ENCODE data around the gene NAT9.

The NAT9 gene

DNA sequence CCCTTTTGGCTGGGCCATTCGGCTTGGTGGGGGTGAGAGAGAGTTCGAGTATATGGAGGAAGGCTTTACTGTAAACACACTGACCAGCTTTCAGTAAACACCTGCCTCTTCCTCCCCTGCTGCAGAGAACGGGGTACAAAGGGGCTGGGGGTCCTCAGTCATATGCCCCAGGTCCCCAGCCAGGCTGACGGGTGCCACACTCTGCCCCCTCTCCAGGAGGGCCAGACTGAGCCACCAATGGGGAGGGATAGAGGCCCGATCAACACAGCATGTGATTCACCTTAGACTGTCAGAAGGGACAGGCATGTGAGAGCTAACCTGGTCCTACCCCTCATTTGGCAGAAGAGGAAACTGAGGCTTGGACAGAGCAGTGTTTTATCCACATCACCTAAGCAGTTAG, 14.7 kb downstream of the NAT9 start:
- no peak for DNase-seq (ENCODE audit: low read depth in 2 of 2)

DNA sequence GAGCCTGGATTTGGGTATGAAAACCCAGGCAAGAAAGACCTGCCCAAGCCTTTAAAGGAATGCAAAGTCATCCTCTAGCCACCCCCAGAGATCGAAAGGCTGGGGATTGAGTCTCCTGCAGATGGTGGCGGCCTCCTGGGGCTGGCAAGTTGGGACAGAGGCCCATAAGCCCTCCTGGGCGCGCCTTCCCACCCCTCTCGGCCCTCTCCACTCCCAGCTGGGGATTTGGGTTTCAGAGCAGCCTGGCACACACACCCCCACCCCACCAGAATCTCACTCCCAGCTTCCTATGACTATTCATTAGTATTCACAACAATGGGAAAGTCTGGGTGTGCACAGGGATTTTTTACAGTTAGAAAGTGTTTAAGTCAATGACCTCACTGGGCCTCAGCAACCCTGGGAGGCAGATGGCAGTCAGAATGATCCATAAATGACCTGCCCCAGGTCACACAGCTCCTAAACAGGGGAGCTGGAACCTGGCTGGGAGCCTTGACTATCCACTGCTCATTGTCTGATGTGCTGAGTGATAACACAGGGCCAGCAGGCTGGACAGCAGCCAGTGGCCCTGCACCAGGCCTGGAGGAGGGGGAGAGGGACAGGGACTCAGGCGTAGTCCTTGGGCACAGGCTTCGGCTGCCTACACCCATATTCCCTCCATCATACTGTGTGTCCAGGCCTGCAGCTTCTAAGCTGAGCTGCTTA, 15.6 kb downstream of the NAT9 start:
- no peak for DNase-seq (ENCODE audit: low read depth in 2 of 2)

DNA sequence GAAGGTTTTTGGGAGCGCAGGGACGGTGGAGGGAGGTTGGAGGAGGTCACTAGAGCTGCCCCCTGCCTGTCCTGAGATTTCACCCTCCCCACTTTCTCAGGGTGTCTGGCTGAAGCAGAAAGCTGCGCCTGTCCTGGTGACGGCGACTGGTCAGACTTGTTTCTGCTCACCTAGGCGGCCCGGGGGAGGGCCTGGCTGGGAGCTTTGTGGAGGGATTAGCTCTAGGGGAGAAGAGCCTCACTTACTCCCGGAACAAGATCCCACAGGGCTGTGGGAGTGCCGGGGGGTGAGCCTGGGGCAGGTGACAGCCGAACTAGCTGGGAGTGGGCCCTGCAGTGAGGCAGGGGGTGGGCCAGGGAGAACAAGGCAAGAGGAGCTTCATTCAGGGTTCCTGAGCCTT, 16.2 kb downstream of the NAT9 start:
- no peak for DNase-seq (ENCODE audit: low read depth in 2 of 2)

DNA sequence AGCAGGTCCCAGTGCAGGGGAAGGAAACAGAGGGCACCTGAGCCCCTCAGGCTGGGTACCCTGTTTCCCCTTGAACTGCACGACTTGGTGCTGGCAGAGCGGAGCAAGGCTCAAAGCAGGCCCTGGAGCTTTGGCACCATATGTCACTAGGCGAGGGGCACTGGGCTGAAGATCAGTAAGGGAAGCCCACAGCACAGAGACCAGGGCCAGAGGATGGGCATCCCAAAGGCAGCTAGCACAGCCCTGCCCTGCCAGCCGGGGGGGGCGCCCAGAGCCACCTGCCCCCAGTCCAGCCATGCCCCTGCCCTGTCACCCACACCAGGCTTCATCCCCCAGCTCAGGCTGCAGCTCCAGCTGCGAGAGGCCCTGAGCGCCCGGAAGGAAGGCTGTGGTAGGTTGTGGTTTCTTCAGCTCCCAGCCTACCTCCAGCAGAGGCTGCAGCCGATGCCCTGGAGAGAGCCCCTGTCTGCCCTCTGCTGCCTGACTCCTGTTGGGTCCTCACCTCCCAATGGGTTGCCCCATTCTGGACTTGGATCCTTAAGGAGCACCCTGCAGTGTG, 16.8 kb downstream of the NAT9 start:
- DNase-seq (ENCODE audit: low read depth in 2 of 2): no peak

DNA sequence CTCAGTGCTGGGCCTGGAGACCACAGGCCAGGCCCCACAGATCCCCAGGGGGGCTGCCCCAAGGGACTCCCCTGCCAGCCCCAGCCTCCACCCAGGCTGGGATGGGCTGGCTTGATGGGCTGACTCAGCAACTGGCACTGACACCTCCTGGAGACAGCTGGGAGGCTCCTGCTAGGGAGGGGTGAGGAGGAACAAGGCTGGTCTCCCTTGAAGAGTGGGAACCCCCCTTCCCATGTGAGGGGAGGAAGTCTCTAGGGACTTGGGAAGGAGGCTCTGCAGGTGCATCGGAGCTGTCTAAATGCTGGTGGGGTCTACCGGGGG, 17.3 kb downstream of the NAT9 start:
- no peak for DNase-seq (ENCODE audit: low read depth in 2 of 2)

DNA sequence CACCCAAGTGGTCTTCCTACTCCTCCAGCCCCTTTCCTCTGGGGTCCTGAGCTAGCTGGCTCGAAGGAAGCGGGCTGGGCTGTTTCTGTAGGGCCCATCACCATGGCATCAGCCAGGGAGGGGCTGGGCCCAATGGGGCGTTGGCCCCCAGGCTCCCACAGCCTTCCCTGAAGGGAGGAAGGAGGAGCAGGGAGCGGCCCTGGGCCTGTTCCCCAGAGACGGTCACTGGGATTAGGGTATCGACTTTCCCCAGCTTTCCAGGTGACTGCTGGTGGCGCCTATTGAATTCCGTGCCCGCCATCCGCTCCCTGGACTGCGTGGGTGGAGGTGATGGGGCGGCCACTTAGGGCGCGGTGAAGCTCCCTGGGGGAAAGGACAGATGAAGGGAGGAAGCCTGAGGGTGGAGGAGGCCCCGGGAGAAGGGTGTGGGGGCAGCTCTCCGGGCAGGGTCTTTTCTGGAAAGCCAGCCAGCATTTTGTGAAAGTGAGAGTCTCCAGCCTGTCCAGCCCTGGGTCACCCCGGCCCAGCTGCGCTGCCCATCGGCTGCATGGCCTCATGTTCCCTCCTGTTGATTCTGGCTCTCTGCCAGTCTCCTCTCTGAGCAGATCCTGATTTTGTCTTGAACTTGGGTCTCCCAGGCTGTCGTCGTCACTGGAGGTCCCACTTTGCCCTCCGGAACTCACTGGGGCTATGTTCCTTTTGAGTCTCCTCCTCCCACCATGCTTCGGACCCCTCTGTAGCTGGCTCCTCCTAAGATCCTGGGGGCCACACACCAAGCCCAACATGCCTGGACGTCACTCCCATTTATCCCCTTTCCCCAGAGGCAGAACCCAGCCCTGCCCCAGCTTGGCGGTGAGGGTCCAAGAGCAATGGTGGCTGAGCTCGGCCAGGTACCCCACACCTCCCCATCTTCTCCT, 18.0 kb downstream of the NAT9 start:
- no peak for DNase-seq (ENCODE audit: low read depth in 2 of 2)

DNA sequence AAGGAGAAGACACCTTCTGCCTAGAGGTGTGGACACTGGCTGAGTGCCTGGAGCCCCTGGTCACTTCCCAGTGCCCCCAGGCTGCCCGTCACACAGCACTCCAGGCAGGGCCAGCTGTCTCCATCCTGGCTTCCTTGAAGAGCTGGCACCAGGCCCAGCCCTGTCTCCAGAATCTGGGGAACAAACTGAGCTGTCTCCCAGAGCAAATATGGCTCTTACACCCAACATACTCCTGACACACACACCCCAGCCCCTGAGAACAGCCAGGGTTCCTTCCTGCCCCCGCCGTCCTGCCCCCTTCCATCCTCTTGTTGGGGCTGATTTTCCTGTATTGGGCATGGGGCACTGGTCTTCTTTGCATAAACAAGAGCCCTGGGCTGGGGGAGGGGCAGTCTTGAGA, 18.6 kb downstream of the NAT9 start:
- DNase-seq (ENCODE audit: low read depth in 2 of 2): no peak

DNA sequence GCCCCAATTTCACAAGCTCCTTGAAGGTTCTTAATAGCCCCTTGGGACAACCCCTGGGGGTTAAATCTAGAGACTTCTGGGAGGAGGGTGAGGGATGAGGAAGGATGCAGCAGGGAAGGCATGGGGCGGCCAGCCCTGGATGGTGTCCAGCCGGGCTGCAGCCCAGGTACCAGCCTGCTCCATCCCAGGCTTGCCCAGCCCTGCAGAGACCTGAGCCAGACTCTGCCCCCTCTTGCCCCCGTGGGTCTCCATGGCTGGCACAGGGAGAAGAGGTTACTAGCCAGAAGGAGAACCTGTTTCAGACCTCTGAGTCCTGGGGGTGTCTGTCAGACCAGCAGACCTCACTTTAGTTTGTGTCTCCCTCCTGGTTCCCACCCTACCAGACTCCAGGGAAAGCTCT, 19.3 kb downstream of the NAT9 start:
- DNase-seq (ENCODE audit: low read depth in 2 of 2): no peak

DNA sequence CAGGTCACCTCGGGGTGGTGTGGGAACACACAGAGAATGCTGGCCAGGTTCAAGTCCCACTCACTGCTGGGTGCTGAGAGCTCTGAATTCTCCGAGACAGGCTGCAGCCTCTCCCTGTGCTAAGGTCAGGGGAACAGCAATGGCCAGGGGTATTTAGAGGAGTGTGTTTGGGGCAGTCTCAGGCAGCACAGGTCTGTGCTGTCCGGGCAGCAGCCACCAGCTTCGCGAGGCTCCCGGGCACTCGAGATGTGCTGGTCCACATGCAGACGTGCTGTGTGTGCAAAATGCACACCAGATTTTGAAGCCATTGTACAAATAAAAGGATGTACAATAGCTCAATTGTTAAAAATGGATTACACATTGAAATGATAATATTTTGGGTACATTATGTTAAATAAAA, 20.6 kb downstream of the NAT9 start:
- DNase-seq (ENCODE audit: low read depth in 2 of 2): no peak

DNA sequence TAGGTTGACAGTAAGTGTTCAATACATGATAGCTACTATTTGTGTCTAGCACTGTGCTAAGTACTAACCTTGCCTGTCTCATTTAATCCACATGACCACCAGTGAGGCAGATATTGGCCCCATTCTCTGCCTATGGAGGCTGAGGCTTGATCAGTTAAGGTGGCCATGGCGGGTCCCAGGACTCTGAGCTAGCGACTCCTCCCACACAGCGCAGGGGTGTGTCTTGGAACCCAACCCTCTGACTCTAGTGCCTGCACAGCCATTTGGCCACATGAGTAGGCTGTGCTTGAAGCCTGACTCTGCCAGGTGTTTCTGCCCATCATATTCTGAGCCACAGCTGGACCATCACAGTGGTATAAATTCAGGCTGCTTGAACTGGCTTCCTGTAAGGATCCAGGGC, 21.3 kb downstream of the NAT9 start:
- no peak for DNase-seq (ENCODE audit: low read depth in 2 of 2)

DNA sequence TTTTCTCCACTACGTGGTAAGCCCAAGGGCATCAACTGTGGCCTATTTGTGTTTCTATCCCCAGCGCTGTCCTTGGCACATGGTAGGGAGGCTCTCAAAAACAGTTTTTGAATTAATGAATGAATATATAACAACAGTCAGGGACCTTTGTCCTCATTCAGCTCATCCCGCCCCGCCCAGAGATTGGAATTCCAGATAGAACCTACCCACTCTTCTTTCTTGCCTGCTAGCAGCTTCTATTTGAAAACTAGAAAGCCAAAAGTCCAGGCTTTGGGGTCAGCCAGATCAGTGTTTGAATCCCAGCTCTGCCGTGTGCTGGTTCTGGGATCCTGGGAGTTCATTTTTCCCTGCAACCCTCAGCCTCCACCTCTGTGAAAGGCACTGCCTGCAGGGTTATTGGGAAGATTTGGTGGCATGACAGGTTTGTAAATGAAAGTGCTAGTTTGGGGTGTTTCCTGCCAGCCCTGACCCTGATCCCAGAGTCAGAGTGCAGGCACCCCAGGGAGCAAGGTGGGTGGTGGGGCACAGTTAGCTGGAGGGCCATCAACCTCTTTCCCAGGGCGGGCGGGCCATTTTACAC, 23.2 kb downstream of the NAT9 start:
- no peak for DNase-seq (ENCODE audit: low read depth in 2 of 2)

DNA sequence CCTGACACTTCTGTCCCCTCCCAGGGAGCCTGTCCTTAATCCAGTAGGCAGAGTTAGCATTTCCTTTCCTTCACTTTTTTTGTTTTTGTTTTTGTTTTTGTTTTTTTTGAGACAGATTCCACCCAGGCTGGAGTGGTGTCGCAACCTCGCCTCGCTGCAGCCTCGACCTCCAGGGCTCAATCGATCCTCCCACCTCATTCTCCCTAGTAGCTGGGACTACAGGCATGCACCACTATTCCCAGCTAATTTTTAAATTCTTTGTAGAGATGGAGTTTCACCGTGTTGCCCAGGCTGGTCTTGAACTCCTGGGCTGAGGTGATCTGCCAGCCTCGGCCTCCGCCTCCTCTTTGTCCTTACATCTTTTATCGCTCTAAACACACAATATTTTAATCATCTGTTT, 23.7 kb downstream of the NAT9 start:
- no peak for DNase-seq (ENCODE audit: low read depth in 2 of 2)

DNA sequence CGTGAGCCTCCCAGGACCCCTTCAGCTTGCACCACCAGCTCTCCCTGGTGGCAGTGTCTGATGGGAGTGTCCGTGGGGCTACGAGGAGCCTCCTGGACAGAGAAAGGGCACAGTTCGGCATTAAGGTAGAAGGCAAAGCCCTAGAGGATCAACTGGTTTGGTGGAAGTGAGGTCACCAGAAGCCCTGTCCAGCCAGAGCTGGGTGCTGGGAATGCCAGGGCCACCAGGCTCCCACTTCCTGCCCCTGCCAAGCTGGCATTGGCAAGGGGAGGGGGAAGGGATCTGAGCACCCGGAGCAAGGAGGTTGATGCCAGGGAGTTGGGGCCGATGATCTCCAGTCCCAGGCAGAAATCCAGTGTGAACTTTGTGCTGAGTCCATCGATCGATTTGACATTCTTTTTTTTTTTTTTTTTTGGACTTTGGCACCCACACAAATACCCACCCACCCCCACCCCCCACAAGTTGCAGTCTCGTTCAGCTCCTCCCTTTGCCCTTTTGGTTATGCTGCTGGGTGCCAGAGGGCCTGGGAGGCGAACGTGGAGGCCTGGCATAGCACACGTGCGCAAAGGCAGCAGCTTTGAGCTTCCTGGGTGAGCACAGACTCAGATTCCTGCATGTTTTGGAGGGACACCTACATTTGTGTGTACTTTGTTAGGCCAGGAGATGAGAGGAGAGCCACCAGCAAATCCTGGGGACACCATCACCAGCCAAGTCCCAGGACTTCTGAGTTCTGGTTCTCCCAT, 25.6 kb downstream of the NAT9 start:
- no peak for DNase-seq (ENCODE audit: low read depth in 2 of 2)

DNA sequence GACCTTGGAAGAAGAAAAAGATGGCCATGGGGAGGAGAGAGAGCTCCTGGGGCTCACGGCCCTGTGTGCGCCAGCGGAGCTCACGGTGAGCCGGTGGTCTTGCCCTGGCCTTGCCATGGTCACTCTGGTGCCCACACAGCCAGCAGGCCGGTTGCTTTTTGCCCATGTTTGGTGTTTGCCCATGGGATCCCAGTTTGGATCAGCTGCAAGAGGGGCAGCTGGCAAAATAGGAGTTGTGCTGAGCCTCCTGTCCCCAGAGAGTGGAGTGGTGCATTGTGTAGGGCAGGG, 26.2 kb downstream of the NAT9 start:
- DNase-seq (ENCODE audit: low read depth in 2 of 2): no peak

DNA sequence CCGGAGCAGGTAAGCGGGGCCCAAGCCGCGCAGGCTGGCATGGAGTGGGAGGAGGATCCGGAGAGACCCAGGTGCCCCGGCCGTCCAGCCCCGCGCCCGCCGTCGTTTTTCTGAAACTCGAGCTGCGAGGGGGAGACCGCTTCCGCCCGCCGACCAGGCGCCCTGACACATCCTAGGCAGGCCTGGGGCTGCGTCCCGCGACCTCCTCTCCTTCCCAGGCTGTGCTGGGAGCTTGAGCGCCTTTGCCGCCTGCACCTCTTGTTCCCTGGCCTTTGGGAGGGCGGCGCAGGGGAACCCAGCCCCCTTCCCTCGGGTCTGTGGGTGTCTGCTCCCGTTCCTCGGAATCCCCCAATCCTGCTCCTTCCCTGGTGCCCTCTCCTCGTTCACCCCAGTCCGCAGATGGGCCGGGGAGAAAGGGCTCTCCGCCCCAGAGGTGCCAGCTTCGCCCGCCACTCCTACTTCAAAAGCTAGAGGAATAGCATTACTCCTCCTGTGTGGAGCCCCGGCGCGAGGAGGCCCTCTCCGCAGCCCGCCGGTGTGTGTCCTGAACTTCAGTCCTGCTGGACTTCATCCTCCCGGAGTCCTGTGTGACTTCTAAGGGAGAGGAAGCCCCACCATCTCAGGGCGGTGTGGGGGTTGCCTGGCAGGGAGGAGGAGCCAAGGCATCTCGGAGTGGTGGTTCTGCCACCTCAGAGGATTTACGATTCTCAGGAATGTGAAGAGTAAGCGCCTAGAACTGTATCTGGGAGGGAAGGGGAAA, 26.7 kb downstream of the NAT9 start:
- DNase-seq (ENCODE audit: low read depth in 2 of 2): no peak

DNA sequence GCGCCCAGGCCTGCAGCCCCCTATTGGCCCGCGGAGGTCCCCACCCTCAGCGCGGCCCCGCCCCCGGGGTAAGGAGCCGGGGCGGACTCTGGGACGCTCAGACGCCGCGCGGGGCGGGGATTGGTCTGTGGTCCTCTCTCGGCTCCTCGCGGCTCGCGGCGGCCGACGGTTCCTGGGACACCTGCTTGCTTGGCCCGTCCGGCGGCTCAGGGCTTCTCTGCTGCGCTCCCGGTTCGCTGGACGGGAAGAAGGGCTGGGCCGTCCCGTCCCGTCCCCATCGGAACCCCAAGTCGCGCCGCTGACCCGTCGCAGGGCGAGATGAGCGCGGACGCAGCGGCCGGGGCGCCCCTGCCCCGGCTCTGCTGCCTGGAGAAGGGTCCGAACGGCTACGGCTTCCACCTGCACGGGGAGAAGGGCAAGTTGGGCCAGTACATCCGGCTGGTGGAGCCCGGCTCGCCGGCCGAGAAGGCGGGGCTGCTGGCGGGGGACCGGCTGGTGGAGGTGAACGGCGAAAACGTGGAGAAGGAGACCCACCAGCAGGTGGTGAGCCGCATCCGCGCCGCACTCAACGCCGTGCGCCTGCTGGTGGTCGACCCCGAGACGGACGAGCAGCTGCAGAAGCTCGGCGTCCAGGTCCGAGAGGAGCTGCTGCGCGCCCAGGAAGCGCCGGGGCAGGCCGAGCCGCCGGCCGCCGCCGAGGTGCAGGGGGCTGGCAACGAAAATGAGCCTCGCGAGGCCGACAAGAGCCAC, 27.4 kb downstream of the NAT9 start, which contains the start of gene NHERF1:
Gene NHERF1, plus strand, starts transcription at position 100 of the 750 bp plus-strand sequence. Its CDS starts 219 bp downstream, at position 319.
- DNase-seq (ENCODE audit: low read depth in 2 of 2): peak; percentile 84 to 94

DNA sequence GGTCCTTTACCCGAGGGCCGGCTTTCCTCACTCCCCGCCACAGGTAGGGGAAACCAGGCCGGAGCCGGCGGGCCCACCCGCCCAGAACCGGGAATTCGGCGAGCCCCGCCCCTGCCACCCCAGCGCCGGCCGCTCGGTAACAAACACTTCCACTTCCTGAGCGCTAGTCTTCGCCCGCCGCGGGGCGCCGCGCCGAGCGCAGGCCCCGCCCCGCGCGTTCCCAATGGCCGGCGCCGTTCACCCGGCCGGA, 27.9 kb downstream of the NAT9 start:
- no peak for DNase-seq (ENCODE audit: low read depth in 2 of 2)

DNA sequence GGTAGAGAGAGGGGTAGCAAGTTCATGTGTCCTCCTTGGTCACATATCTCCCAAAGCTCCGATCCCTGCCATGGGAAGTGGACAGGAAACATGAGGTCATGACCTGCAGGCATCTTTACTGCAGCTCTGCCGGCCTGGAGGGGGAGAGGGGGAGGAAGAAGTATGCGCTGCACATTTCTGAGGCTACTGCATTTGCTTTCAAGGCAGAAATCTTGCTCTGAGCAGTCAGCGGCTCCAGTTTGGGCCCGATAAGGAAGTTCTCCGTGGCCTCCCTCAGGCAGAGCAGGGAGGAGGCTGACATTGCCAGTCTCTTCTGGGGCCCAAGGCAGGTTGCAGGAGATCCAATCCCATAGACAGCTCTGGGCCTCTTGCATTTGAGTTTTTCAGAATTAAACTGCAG, 29.2 kb downstream of the NAT9 start:
- DNase-seq (ENCODE audit: low read depth in 2 of 2): no peak

DNA sequence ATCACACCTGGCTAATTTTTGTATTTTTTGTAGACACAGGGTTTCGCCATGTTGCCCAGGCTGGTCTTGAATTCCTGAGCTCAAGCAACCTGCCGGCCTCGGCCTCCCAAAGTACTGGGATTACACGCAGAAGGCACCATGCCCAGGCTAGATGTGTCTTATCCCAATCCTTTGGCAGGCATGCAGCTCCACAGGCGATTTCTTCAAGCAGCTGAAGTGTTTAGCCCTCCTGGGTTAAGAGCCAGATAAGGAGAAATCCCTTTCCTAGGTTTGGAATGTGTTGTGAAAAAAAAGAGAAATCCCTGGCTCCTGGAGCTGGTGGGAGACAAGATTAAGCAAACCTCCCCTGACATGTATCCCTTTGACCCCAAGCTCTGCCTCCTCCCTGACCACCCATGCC, 29.8 kb downstream of the NAT9 start:
- no peak for DNase-seq (ENCODE audit: low read depth in 2 of 2)

DNA sequence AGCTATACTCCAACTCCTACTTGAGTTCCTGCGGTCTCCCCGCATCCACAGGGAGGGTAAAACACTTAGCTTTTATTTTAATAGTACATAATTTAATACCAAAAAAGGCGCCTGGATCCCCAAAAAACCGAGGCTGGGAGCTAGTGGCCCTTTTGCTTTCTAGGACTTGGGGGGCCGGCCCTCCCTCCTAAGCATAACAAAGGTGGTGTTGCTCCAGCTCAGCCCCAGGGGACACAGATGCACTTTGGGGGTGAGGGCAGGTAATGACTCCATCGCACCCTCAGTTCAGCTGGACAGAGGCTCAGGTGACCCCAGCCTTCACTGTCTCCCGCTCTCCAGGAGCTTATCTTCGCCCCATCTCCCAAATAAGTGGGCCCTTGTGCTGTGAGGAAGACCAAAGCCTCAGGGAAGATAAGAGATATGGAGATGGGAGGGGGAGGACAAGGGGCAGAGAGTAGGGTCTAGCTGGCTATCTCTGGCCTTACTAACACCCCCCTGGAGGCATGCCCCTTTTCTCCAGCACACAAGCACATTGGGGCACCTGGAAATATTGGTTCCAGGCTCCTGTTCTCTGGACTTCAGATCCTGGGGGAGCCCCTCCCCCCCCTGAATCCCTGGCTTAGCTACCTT, 30.5 kb downstream of the NAT9 start:
- DNase-seq (ENCODE audit: low read depth in 2 of 2): no peak
